HCT116 (cell line): ENCODE measurements around the gene NDUFAF2. TPM values are rescaled to one million over a fixed set of nuclear protein-coding genes. Genes with fewer than 3 reads are reported as not detected.

Experiments
- ATAC-seq: fragments of 200-7000 bp; cut with Tn5 transposase; 2 replicates; pipeline ENCODE4 v1.9.1; 2020; ENCODE audit warnings: mild to moderate bottlenecking, moderate library complexity
- BruUV-seq: library from RNA; stranded (reverse); fragments of 400-500 nt; replicated peaks from 2 replicates; lab custom pipeline; 2021; lab: Mats Ljungman, UMichigan
- CTCF ChIA-PET: fragments of 300-600 bp; sonication (Branson Sonifier 250); formaldehyde crosslinking; loops from one replicate; lab custom pipeline; 2021; ENCODE audit warnings: antibody characterized with exemption; lab: Charles Lee
- POLR2A ChIA-PET: fragments of 300-600, 350-600 bp; sonication (Branson Sonifier 250); formaldehyde crosslinking; loops from one replicate; lab custom pipeline; 2021; ENCODE audit warnings: antibody characterized with exemption; lab: Charles Lee
- RAD21 ChIA-PET, 2 experiments: fragments of 300-600 bp; sonication (Branson Sonifier 250); formaldehyde crosslinking; loops; one replicate each; lab custom pipeline; 2023; ENCODE audit warnings: low total read pairs in 2 of 2; ENCODE audit not compliant: uncharacterized antibody in 2 of 2, unreplicated experiment in 2 of 2, low non-redundant PET in 1 of 2; lab: Charles Lee
- DNase-seq: peaks from one replicate; pipeline ENCODE4 v3.0.0-alpha.2; 2010; ENCODE audit warnings: low read depth, low spot score
- H2AFZ ChIP-seq: fragments of 200-600 bp; shearing (Covaris generic), sonication (generic); 2 replicates; pipeline ENCODE4 v1.6.1; 2017; ENCODE audit warnings: low read depth, mixed run types, mixed read lengths, antibody characterized with exemption, low read length; ENCODE audit not compliant: poor library complexity, severe bottlenecking
- H3K27ac ChIP-seq: 2 replicates; pipeline ENCODE4 v1.5.1; 2012; ENCODE audit warnings: low read depth, low read length
- H3K27me3 ChIP-seq: fragments of 200-600 bp; sonication (generic); 2 replicates; pipeline ENCODE4 v1.6.1; 2016; ENCODE audit warnings: mixed run types, low read length, mixed read lengths; ENCODE audit not compliant: insufficient read depth
- H3K36me3 ChIP-seq, 2 experiments: fragments of 200-500 bp in 1 of 2; fragments of 200-600 bp in 1 of 2; sonication (Bioruptor generic) in 1 of 2; sonication (generic) in 1 of 2; 2 replicates each; pipeline versions ENCODE4 v1.5.1 to v1.6.1; 2014 to 2016; ENCODE audit warnings: low read length in 2 of 2, inconsistent platforms in 1 of 2, mixed read lengths in 1 of 2, mixed run types in 1 of 2; ENCODE audit not compliant: insufficient read depth in 2 of 2, control insufficient read depth in 1 of 2
- H3K4me1 ChIP-seq, 2 experiments: fragments of 200-600 bp in 1 of 2; sonication (generic) in 1 of 2; 2 replicates each; pipeline versions ENCODE4 v1.5.1 to v1.6.1; 2012 to 2017; ENCODE audit warnings: low read length in 2 of 2, inconsistent platforms in 1 of 2, mild to moderate bottlenecking in 1 of 2, mixed read lengths in 1 of 2, mixed run types in 1 of 2, moderate library complexity in 1 of 2; ENCODE audit not compliant: insufficient read depth in 2 of 2, control insufficient read depth in 1 of 2
- H3K4me2 ChIP-seq: fragments of 200-600 bp; sonication (generic); 2 replicates; pipeline ENCODE4 v1.6.1; 2017; ENCODE audit warnings: mixed run types, low read length, mixed read lengths
- H3K4me3 ChIP-seq, 2 experiments: fragments of 200-600 bp in 1 of 2; sonication (generic) in 1 of 2; replicated peaks in 1 of 2; 2 replicates each; pipeline ENCODE4 v1.5.1; 2011 to 2016; ENCODE audit warnings: low read length in 2 of 2, control low read depth in 1 of 2, low read depth in 1 of 2, mild to moderate bottlenecking in 1 of 2, mixed read lengths in 1 of 2, mixed run types in 1 of 2
- H3K79me2 ChIP-seq: fragments of 200-600 bp; sonication (generic); 2 replicates; pipeline ENCODE4 v1.6.1; 2017; ENCODE audit warnings: mild to moderate bottlenecking, mixed run types, low read length, moderate library complexity, mixed read lengths; ENCODE audit not compliant: insufficient read depth
- H3K9ac ChIP-seq: fragments of 200-600 bp; sonication (generic); 2 replicates; pipeline ENCODE4 v1.6.1; 2016; ENCODE audit warnings: low read length, mixed read lengths
- H3K9me2 ChIP-seq: fragments of 200-600 bp; sonication (generic), shearing (Covaris generic); 2 replicates; pipeline ENCODE4 v1.6.1; 2017; ENCODE audit warnings: mixed run types, mild to moderate bottlenecking, moderate library complexity; ENCODE audit not compliant: insufficient read depth
- H3K9me3 ChIP-seq, 2 experiments: fragments of 200-500 bp in 1 of 2; fragments of 200-600 bp in 1 of 2; sonication (Bioruptor generic) in 1 of 2; sonication (generic) in 1 of 2; 2 replicates each; pipeline ENCODE4 v1.6.1; 2014 to 2017; ENCODE audit warnings: low read length in 2 of 2, mixed read lengths in 2 of 2, inconsistent platforms in 1 of 2, low read depth in 1 of 2, mild to moderate bottlenecking in 1 of 2, mixed run types in 1 of 2, moderate library complexity in 1 of 2; ENCODE audit not compliant: control insufficient read depth in 1 of 2, insufficient read depth in 1 of 2
- H4K20me1 ChIP-seq: fragments of 200-600 bp; sonication (generic), shearing (Covaris generic); 2 replicates; pipeline ENCODE4 v1.6.1; 2017; ENCODE audit warnings: mixed run types, mild to moderate bottlenecking, moderate library complexity; ENCODE audit not compliant: insufficient read depth
- CBX3 ChIP-seq: IDR thresholded peaks from 2 replicates; pipeline ENCODE4 v1.6.1; 2012; ENCODE audit warnings: low read depth
- EGR1 ChIP-seq: IDR thresholded peaks from 2 replicates; pipeline ENCODE4 v1.6.1; 2012; ENCODE audit warnings: low read depth
- JUND ChIP-seq: IDR thresholded peaks from 2 replicates; pipeline ENCODE4 v1.6.1; 2012
- POLR2A ChIP-seq: IDR thresholded peaks from 2 replicates; pipeline ENCODE4 v1.7.0; 2011; ENCODE audit warnings: borderline replicate concordance; ENCODE audit not compliant: insufficient read depth, insufficient read length; ENCODE audit errors: extremely low read depth
- RAD21 ChIP-seq: IDR thresholded peaks from 2 replicates; pipeline ENCODE4 v1.6.1; 2012; ENCODE audit warnings: low read depth, mild to moderate bottlenecking
- SIN3A ChIP-seq: IDR thresholded peaks from 2 replicates; pipeline ENCODE4 v1.6.1; 2012; ENCODE audit warnings: low read depth
- SP1 ChIP-seq: IDR thresholded peaks from 2 replicates; pipeline ENCODE4 v1.6.1; 2012; ENCODE audit warnings: low read depth
- SRF ChIP-seq: IDR thresholded peaks from 2 replicates; pipeline ENCODE4 v1.6.1; 2012; ENCODE audit warnings: low read depth
- ZFX ChIP-seq: fragments of 450-650 bp; IDR thresholded peaks from 2 replicates; pipeline ENCODE4 v1.6.1; 2017
- ZNF274 ChIP-seq: fragments of 200-500 bp; sonication (Bioruptor generic); IDR thresholded peaks from 2 replicates; pipeline ENCODE4 v1.6.1; 2014; ENCODE audit warnings: mild to moderate bottlenecking, low read depth, low read length, inconsistent platforms
- intact Hi-C: fragments of 100-400 bp; cut with micrococcal nuclease; formaldehyde crosslinking; loops from 2 replicates; pipeline ENCODE4 v1.10.0; 2022
- total RNA-seq: library from RNA; stranded (reverse); gene quantifications from one replicate; pipeline ENCODE4 v1.2.1, GENCODE V29; 2021; ENCODE audit not compliant: unreplicated experiment
- TF ChIP-seq, protein P1 (sequence below), 3 experiments: fragments of 200-600 bp in 1 of 3; sonication (generic) in 1 of 3; IDR thresholded peaks in 2 of 3; conservative IDR thresholded peaks in 1 of 3; 2 replicates each; pipeline ENCODE4 v1.5.1; 2012 to 2017; ENCODE audit warnings: low read depth in 2 of 3, low read length in 2 of 3, antibody characterized with exemption in 1 of 3, borderline replicate concordance in 1 of 3, control low read depth in 1 of 3, mild to moderate bottlenecking in 1 of 3, mixed read lengths in 1 of 3, mixed run types in 1 of 3, moderate library complexity in 1 of 3; ENCODE audit not compliant: insufficient read depth in 1 of 3

The NDUFAF2 gene
- total RNA-seq, 1 experiment from 2014 or later = 36.9 TPM

DNA sequence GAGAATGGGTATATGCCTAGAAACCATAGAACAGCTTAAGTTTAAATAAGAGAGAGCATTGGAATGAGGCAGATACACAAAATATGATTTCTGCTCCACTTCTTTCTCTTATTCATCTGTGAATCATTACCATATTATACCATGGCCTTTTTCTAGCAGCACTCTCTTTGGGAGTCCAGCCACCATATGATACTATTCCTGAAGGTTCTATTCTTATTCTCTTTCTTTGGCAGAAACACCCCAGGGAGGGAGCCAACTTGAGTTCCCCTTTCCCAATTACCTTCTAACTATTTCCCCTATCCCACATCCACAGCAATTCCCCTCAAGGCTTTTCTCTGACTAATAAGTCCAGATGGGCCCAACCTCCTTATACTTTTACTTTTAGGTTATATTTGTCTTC lies 55.9 kb downstream of the NDUFAF2 start:
- ChIA-PET CTCF (no interaction called here), POLR2A (no interaction called here), RAD21 (no interaction called here)
- TF ChIP-seq POLR2A (no peak), EGR1 (no peak)
- no peaks in the 10 kb centered on the region for H3K36me3 ChIP-seq
- no peak overlapping the region for H3K9ac ChIP-seq
- H3K9me2 ChIP-seq = no peaks in the 10 kb centered on the region
- no peaks in the 10 kb centered on the region for H3K27me3 ChIP-seq
- H2AFZ ChIP-seq = no peak overlapping the region
- intact Hi-C loops = no loop called here
- peaks cover 6% of the 10 kb centered on the region for H3K79me2 ChIP-seq
- DNase-seq (no peak), ATAC-seq (no peak)
- BruUV-seq = no TSS peak
- H3K27ac ChIP-seq = no peak overlapping the region
- no peaks in the 10 kb centered on the region for H3K4me1 ChIP-seq
- H3K9me3 ChIP-seq = no peaks in the 10 kb centered on the region
- H4K20me1 ChIP-seq = no peaks in the 10 kb centered on the region
- H3K4me3 ChIP-seq = no peak overlapping the region
- no peak overlapping the region for H3K4me2 ChIP-seq

DNA sequence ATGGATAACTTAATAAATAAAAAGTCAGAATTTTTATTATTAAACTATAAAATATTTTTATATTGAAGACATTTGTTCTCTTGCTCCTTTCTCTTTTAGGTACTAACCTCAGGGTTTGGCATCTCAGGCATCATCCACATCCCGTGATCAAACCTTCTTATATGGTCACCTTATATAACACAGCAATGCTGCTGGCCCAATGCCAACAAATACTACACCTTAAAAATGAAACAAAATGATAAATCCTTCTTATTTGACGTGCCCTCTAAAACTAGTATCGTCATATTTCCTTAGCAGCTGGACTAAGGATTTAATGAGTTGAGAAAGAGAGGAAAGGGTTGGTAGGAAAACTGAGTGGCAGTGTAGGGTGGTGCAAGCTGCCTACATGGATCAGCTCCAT lies 56.6 kb downstream of the NDUFAF2 start:
- RAD21 ChIA-PET = no interaction called here
- DNase-seq (no peak), ATAC-seq (no peak)
- BruUV-seq = no TSS peak
- Histone ChIP-seq H3K36me3 (no peaks in the 10 kb centered on the region), H3K9me3 (no peaks in the 10 kb centered on the region), H4K20me1 (no peaks in the 10 kb centered on the region), H3K4me2 (no peak overlapping the region), H3K27me3 (no peaks in the 10 kb centered on the region), H3K79me2 (peaks cover 6% of the 10 kb centered on the region), H3K4me3 (no peak overlapping the region), H3K9ac (no peak overlapping the region), H3K27ac (no peak overlapping the region), H3K4me1 (no peaks in the 10 kb centered on the region), H3K9me2 (no peaks in the 10 kb centered on the region), H2AFZ (no peak overlapping the region)
- TF ChIP-seq ZNF274 (no peak), RAD21 (no peak), ZFX (no peak), SIN3A (no peak), JUND (no peak), SRF (no peak), SP1 (no peak), POLR2A (no peak), CBX3 (no peak)
- TF ChIP-seq, protein P1, sequence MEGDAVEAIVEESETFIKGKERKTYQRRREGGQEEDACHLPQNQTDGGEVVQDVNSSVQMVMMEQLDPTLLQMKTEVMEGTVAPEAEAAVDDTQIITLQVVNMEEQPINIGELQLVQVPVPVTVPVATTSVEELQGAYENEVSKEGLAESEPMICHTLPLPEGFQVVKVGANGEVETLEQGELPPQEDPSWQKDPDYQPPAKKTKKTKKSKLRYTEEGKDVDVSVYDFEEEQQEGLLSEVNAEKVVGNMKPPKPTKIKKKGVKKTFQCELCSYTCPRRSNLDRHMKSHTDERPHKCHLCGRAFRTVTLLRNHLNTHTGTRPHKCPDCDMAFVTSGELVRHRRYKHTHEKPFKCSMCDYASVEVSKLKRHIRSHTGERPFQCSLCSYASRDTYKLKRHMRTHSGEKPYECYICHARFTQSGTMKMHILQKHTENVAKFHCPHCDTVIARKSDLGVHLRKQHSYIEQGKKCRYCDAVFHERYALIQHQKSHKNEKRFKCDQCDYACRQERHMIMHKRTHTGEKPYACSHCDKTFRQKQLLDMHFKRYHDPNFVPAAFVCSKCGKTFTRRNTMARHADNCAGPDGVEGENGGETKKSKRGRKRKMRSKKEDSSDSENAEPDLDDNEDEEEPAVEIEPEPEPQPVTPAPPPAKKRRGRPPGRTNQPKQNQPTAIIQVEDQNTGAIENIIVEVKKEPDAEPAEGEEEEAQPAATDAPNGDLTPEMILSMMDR (IDR thresholded peaks at IDR 0.05 in 2 of 3, conservative IDR thresholded peaks at IDR 0.05 in 1 of 3; ENCODE audit: borderline replicate concordance in 1 of 3, insufficient read depth in 1 of 3, low read depth in 2 of 3, low read length in 2 of 3) = no peak
- CTCF ChIA-PET = no interaction called here
- intact Hi-C loops = no loop called here
- POLR2A ChIA-PET = no interaction called here
